HUES6 (cell line): ENCODE measurements around the gene MED13L.

Experiments
- H3K27ac ChIP-seq: 2 replicates; pipeline ENCODE4 v1.7.0; 2013; ENCODE audit warnings: low read depth, mild to moderate bottlenecking, low read length, inconsistent platforms
- H3K27me3 ChIP-seq: 2 replicates; pipeline ENCODE4 v1.6.1; 2013; ENCODE audit warnings: low read length; ENCODE audit not compliant: control insufficient read depth, insufficient read depth
- H3K36me3 ChIP-seq: 2 replicates; pipeline ENCODE4 v1.6.1; 2013; ENCODE audit warnings: low read length; ENCODE audit not compliant: control insufficient read depth, insufficient read depth
- H3K4me1 ChIP-seq: 2 replicates; pipeline ENCODE4 v1.6.1; 2013; ENCODE audit warnings: low read length; ENCODE audit not compliant: control insufficient read depth, insufficient read depth
- H3K4me3 ChIP-seq: 2 replicates; pipeline ENCODE4 v1.5.1; 2013; ENCODE audit warnings: low read depth, low read length
- H3K9ac ChIP-seq: one replicate; pipeline ENCODE4 v1.6.1; 2013; ENCODE audit warnings: mild to moderate bottlenecking, low read length
- H3K9me3 ChIP-seq: 2 replicates; pipeline ENCODE4 v1.6.1; 2013; ENCODE audit warnings: low read depth, low read length; ENCODE audit not compliant: control insufficient read depth, insufficient read depth

MED13L gene

GRCh38 chr12:116011217-116011616 is 266.3 kb downstream of the MED13L start:
- H3K27ac ChIP-seq: no peak overlapping the region
- H3K36me3 ChIP-seq: peaks cover 72% of the 10 kb centered on the region

GRCh38 chr12:116010467-116010866 is 267.0 kb downstream of the MED13L start:
- Histone ChIP-seq H3K27ac (no peak overlapping the region), H3K4me3 (no peak overlapping the region), H3K27me3 (no peaks in the 10 kb centered on the region), H3K36me3 (peaks cover 79% of the 10 kb centered on the region), H3K9me3 (no peaks in the 10 kb centered on the region), H3K9ac (no peak overlapping the region), H3K4me1 (no peaks in the 10 kb centered on the region)

More at GRCh38 chr12:116011217-116011616, 266.3 kb downstream of the MED13L start:
- H3K9ac ChIP-seq: no peak overlapping the region
- no peaks in the 10 kb centered on the region for H3K27me3 ChIP-seq
- no peaks in the 10 kb centered on the region for H3K4me1 ChIP-seq
- no peaks in the 10 kb centered on the region for H3K9me3 ChIP-seq
- H3K4me3 ChIP-seq: no peak overlapping the region

DNA sequence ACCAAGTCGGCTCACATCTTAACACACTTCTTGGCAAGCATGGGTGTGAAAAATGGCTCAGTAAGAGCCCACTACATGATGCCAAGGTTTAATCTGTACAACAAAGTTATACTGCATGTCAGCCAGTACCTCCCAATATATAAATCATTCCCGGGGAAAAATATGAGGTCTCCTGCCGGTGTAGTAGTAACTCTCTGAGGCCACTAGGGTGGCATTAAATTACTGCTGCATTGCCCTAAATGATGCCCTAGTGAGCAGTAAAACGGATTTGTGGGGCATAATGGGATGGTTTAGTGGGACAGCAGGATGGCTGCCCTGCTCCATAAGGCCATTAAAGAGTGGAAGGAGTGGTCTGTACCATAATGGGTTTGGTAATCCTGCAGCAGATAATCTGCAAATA is 267.7 kb downstream of the MED13L start:
- H3K4me3 ChIP-seq: no peak overlapping the region
- H3K9me3 ChIP-seq: no peaks in the 10 kb centered on the region
- H3K9ac ChIP-seq: no peak overlapping the region
- peaks cover 78% of the 10 kb centered on the region for H3K36me3 ChIP-seq
- H3K4me1 ChIP-seq: no peaks in the 10 kb centered on the region
- no peak overlapping the region for H3K27ac ChIP-seq
- no peaks in the 10 kb centered on the region for H3K27me3 ChIP-seq

DNA sequence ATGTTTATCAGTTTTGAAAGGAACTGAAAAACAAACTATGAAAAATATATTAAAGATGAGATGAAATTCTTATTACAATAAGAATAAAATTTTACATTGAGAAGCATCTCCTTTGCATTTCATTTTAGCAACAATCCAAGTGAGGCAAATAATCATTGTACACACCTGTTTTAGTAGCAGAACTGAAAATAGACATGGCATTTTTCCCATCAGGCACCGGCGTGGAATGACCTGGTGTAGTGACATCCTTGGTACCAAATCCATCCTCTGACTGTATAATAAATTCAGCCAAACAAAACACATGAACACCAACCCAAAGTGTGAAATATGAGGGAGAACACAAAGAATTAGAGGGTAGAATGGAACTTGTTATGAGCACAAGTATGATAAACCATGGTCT is 271.4 kb downstream of the MED13L start:
- Histone ChIP-seq H3K27me3 (no peaks in the 10 kb centered on the region), H3K27ac (no peak overlapping the region), H3K9me3 (no peaks in the 10 kb centered on the region), H3K4me1 (no peaks in the 10 kb centered on the region), H3K4me3 (no peak overlapping the region), H3K9ac (no peak overlapping the region), H3K36me3 (peaks cover 66% of the 10 kb centered on the region)

DNA sequence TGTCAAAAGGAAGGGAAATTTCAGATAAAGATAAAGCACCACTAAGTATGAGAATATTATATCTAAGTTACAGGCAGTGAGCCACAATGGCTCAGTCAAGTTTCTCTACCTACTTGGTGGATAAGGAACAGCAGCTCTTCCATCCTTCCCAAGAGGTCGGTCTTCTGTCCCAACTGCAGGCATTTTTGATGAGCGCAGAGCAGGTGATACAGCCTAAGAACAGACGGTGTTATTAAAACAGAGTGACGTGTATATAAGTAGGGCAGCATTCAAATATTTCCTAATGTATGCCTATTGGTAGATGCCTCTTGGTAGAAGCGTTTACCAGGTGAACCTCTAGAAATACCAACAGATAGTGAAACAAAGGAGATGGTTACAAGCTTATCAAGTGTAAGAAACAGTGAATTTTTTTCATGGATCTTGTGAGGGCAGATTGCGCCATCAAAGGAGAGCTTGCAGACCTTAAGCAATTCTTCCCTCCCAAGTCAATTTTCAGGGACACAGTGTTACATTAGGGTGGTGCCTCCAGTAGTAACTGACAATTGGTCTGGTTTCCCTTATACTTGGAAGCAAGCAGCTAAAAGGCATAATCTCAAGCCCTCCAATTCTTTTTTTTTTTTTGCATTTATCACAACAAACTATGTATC is 274.5 kb downstream of the MED13L start:
- Histone ChIP-seq H3K4me3 (no peak overlapping the region), H3K9ac (no peak overlapping the region), H3K9me3 (no peaks in the 10 kb centered on the region), H3K27ac (no peak overlapping the region), H3K27me3 (no peaks in the 10 kb centered on the region), H3K36me3 (peaks cover 44% of the 10 kb centered on the region), H3K4me1 (no peaks in the 10 kb centered on the region; the same call in 1 of the 2 replicates)

GRCh38 chr12:116000252-116000651 is 277.2 kb downstream of the MED13L start:
- H3K9ac ChIP-seq: no peak overlapping the region
- H3K4me1 ChIP-seq: no peaks in the 10 kb centered on the region; the same call in 1 of the 2 replicates
- H3K27ac ChIP-seq: no peak overlapping the region
- H3K4me3 ChIP-seq: no peak overlapping the region
- H3K9me3 ChIP-seq: no peaks in the 10 kb centered on the region
- no peaks in the 10 kb centered on the region for H3K27me3 ChIP-seq
- H3K36me3 ChIP-seq: peaks cover 35% of the 10 kb centered on the region

- Histone ChIP-seq H3K4me1 (no peaks in the 10 kb centered on the region; the same call in 1 of the 2 replicates), H3K9me3 (no peaks in the 10 kb centered on the region), H3K9ac (no peak overlapping the region), H3K27me3 (no peaks in the 10 kb centered on the region), H3K4me3 (no peak overlapping the region), H3K27ac (no peak overlapping the region), H3K36me3 (peaks cover 38% of the 10 kb centered on the region)
Observed at GRCh38 chr12:115999582-115999981, 277.9 kb downstream of the MED13L start.

- Histone ChIP-seq H3K27ac (no peak overlapping the region), H3K27me3 (no peaks in the 10 kb centered on the region), H3K9ac (no peak overlapping the region), H3K36me3 (peaks cover 39% of the 10 kb centered on the region), H3K4me3 (no peak overlapping the region), H3K4me1 (no peaks in the 10 kb centered on the region; the same call in 1 of the 2 replicates), H3K9me3 (no peaks in the 10 kb centered on the region)
Observed at GRCh38 chr12:115998794-115999478, 278.6 kb downstream of the MED13L start.

DNA sequence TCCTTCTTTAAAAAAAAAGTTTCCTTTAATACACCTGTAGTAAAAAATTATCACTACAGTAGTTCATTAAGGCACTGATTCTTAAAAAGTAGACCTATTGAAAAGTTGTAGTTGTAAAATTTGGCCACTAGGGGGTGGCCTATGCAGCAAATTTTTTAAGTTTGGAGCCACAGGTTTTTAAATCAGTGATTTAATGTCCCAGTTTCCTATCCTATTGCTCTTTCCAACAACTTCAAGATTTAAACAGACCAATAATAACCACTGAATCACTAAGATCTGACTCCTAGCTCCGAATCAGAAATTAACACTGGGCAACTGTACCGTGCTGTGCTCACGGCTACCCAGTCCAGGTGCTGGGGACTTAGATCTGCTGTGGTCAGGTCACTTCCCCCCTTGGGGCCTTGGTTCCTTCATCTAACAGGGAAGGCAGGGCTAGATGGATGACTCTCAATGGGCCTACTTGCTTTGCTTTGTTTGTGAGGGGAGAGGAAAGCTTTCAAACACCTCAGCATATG is 279.3 kb downstream of the MED13L start:
- no peak overlapping the region for H3K9ac ChIP-seq
- no peak overlapping the region for H3K27ac ChIP-seq
- H3K4me1 ChIP-seq: no peaks in the 10 kb centered on the region; the same call in 1 of the 2 replicates
- H3K9me3 ChIP-seq: no peaks in the 10 kb centered on the region
- peaks cover 43% of the 10 kb centered on the region for H3K36me3 ChIP-seq
- no peak overlapping the region for H3K4me3 ChIP-seq
- no peaks in the 10 kb centered on the region for H3K27me3 ChIP-seq

DNA sequence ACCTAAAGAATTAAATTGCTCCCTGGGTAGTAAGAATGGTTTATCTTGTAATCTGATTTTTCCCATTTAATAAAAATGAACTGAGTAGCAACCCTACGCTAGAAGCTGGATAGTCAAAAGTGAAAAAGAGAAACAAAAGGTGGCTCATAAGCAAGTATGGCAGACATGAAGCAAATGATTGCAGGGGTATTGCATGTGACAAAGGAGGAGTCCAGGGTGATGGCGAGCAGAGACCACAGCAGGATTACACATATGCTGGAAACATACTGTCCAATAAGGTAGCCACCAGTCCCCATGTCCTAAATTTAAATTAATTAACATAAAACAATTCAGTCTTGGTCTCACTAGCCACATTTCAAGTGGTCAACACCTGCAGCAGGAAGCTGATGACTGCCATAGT is 283.8 kb downstream of the MED13L start:
- Histone ChIP-seq H3K9ac (no peak overlapping the region), H3K27me3 (no peaks in the 10 kb centered on the region), H3K27ac (no peak overlapping the region), H3K4me3 (no peak overlapping the region), H3K4me1 (peaks cover 18% of the 10 kb centered on the region), H3K36me3 (peaks cover 55% of the 10 kb centered on the region), H3K9me3 (no peaks in the 10 kb centered on the region)

- Histone ChIP-seq H3K27me3 (no peaks in the 10 kb centered on the region), H3K9me3 (no peaks in the 10 kb centered on the region), H3K27ac (no peak overlapping the region), H3K4me1 (peaks cover 33% of the 10 kb centered on the region; the same call in 1 of the 2 replicates), H3K4me3 (no peak overlapping the region), H3K36me3 (peaks cover 53% of the 10 kb centered on the region), H3K9ac (no peak overlapping the region)
Observed at GRCh38 chr12:115990241-115990640, 287.3 kb downstream of the MED13L start.
